ENCODE data around the gene NINL. TPM values are rescaled to one million over a fixed set of nuclear protein-coding genes. Genes with fewer than 3 reads are reported as not detected.
"Not testable (repeated sequence)": the region's sequence is repeated elsewhere in the genome, so short reads cannot be mapped to it uniquely, and the experiment has no call there.

Gene NINL
- total RNA-seq, 1 donor from 2014 or later, result 5.0 TPM

- no peak for TF ChIP-seq CTCF (IDR thresholded peaks at IDR 0.05; ENCODE audit: insufficient read depth, low read length, severe bottlenecking)
- Histone ChIP-seq H3K4me3 (ENCODE audit: low read depth, low read length) (no peak overlapping the region), H3K27me3 (ENCODE audit: control insufficient read depth, insufficient read depth, low read length) (no peaks in the 10 kb centered on the region), H3K36me3 (ENCODE audit: control insufficient read depth, insufficient read depth, low read length) (no peaks in the 10 kb centered on the region)
- DNase-seq (ENCODE audit: low read depth) (no peak), FAIRE-seq (no peak)
Observed at GRCh38 chr20:25479638-25480037, 105.7 kb downstream of the NINL start.

GRCh38 chr20:25478889-25479568, 106.3 kb downstream of the NINL start:
- no peak for FAIRE-seq

GRCh38 chr20:25477014-25477882, 108.1 kb downstream of the NINL start:
- FAIRE-seq, result peak; percentile 76
- no peaks in the 10 kb centered on the region for H3K27me3 ChIP-seq (ENCODE audit: control insufficient read depth, insufficient read depth, low read length)
- TF ChIP-seq CTCF (IDR thresholded peaks at IDR 0.05; ENCODE audit: insufficient read depth, low read length, severe bottlenecking), result no peak
- DNase-seq (ENCODE audit: low read depth), result no peak
- no peaks in the 10 kb centered on the region for H3K36me3 ChIP-seq (ENCODE audit: control insufficient read depth, insufficient read depth, low read length)
- H3K4me3 ChIP-seq (ENCODE audit: low read depth, low read length), result no peak overlapping the region

More at GRCh38 chr20:25478889-25479568, 106.3 kb downstream of the NINL start:
- H3K4me3 ChIP-seq (ENCODE audit: low read depth, low read length), result no peak overlapping the region
- H3K36me3 ChIP-seq (ENCODE audit: control insufficient read depth, insufficient read depth, low read length), result no peaks in the 10 kb centered on the region
- DNase-seq (ENCODE audit: low read depth), result no peak
- no peaks in the 10 kb centered on the region for H3K27me3 ChIP-seq (ENCODE audit: control insufficient read depth, insufficient read depth, low read length)
- TF ChIP-seq CTCF (IDR thresholded peaks at IDR 0.05; ENCODE audit: insufficient read depth, low read length, severe bottlenecking), result no peak

- no peaks in the 10 kb centered on the region for H3K36me3 ChIP-seq (ENCODE audit: control insufficient read depth, insufficient read depth, low read length)
- no peak for FAIRE-seq
- no peak for TF ChIP-seq CTCF (IDR thresholded peaks at IDR 0.05; ENCODE audit: insufficient read depth, low read length, severe bottlenecking)
- no peak for DNase-seq (ENCODE audit: low read depth)
- no peak overlapping the region for H3K4me3 ChIP-seq (ENCODE audit: low read depth, low read length)
- no peaks in the 10 kb centered on the region for H3K27me3 ChIP-seq (ENCODE audit: control insufficient read depth, insufficient read depth, low read length)
Observed at GRCh38 chr20:25476106-25477013, 109.0 kb downstream of the NINL start.

- H3K36me3 ChIP-seq (ENCODE audit: control insufficient read depth, insufficient read depth, low read length); H3K27me3 ChIP-seq (ENCODE audit: control insufficient read depth, insufficient read depth, low read length); H3K4me3 ChIP-seq (ENCODE audit: low read depth, low read length); DNase-seq (ENCODE audit: low read depth); FAIRE-seq: not testable (repeated sequence)
Observed at GRCh38 chr20:25473297-25473696, 112.0 kb downstream of the NINL start.

All from bronchial epithelial cell (primary cell).